Neural progenitor cell (in vitro differentiated cells): ENCODE measurements around the gene AKT1. TPM values are rescaled to one million over a fixed set of nuclear protein-coding genes. Genes with fewer than 3 reads are reported as not detected.

Experiments used
- DNase-seq: peaks from one replicate; pipeline ENCODE4 v3.0.0-alpha.2; 2016; ENCODE audit warnings: low spot score
- H2AFZ ChIP-seq: fragments of 200-600 bp; sonication (generic); replicated peaks from 2 replicates; pipeline ENCODE4 v1.6.1; 2016; ENCODE audit warnings: antibody characterized with exemption
- H3F3A ChIP-seq: fragments of 200-600 bp; sonication (generic); 2 replicates; pipeline ENCODE4 v1.6.1; 2016; ENCODE audit warnings: antibody characterized with exemption, low read depth
- H3K27ac ChIP-seq: fragments of 200-600 bp; sonication (generic); 2 replicates; pipeline ENCODE4 v1.5.1; 2016; ENCODE audit warnings: mild to moderate bottlenecking
- H3K27me3 ChIP-seq: fragments of 200-600 bp; sonication (generic); 2 replicates; pipeline ENCODE4 v1.6.1; 2016; ENCODE audit warnings: mild to moderate bottlenecking, moderate library complexity
- H3K36me3 ChIP-seq: fragments of 200-600 bp; sonication (generic); 2 replicates; pipeline ENCODE4 v1.5.1; 2016
- H3K4me1 ChIP-seq: fragments of 200-600 bp; sonication (generic); 2 replicates; pipeline ENCODE4 v1.6.1; 2016; ENCODE audit warnings: mixed run types
- H3K4me2 ChIP-seq: fragments of 200-600 bp; sonication (generic); 2 replicates; pipeline ENCODE4 v1.6.1; 2016
- H3K4me3 ChIP-seq: fragments of 200-600 bp; sonication (generic); 2 replicates; pipeline ENCODE4 v1.5.1; 2016
- H3K79me2 ChIP-seq: fragments of 200-600 bp; sonication (generic); 2 replicates; pipeline ENCODE4 v1.6.1; 2016; ENCODE audit warnings: low read depth
- H3K9ac ChIP-seq: fragments of 200-600 bp; sonication (generic); 2 replicates; pipeline ENCODE4 v1.6.1; 2016
- H3K9me3 ChIP-seq: fragments of 200-600 bp; sonication (generic); 2 replicates; pipeline ENCODE4 v1.5.1; 2016; ENCODE audit warnings: low read depth
- H4K20me1 ChIP-seq: fragments of 200-600 bp; sonication (generic); 2 replicates; pipeline ENCODE4 v1.6.1; 2016; ENCODE audit warnings: low read depth
- H3K27ac Mint-ChIP-seq: 3 replicates; pipeline ENCODE4 v1.8.0; 2021; ENCODE audit warnings: mixed read lengths
- H3K27me3 Mint-ChIP-seq: 2 replicates; pipeline ENCODE4 v1.8.0; 2022; ENCODE audit warnings: low read depth, mild to moderate bottlenecking, inconsistent platforms, moderate library complexity, mixed read lengths; ENCODE audit not compliant: insufficient read depth
- H3K36me3 Mint-ChIP-seq: 3 replicates; pipeline ENCODE4 v1.8.0; 2021; ENCODE audit warnings: mixed read lengths
- H3K4me1 Mint-ChIP-seq: 3 replicates; pipeline ENCODE4 v1.8.0; 2021; ENCODE audit warnings: mixed read lengths
- H3K4me3 Mint-ChIP-seq: 3 replicates; pipeline ENCODE4 v1.8.0; 2021; ENCODE audit warnings: mild to moderate bottlenecking, moderate library complexity, mixed read lengths
- H3K9me3 Mint-ChIP-seq: 3 replicates; pipeline ENCODE4 v1.8.0; 2020; ENCODE audit warnings: mixed read lengths
- CTCF ChIP-seq: fragments of 200-600 bp; sonication (generic); IDR thresholded peaks from 2 replicates; pipeline ENCODE4 v1.5.1; 2017; ENCODE audit warnings: antibody characterized with exemption, mild to moderate bottlenecking
- EZH2 ChIP-seq: fragments of 200-600 bp; sonication (generic); IDR thresholded peaks from 2 replicates; pipeline ENCODE4 v1.6.1; 2017; ENCODE audit warnings: antibody characterized with exemption, mild to moderate bottlenecking, moderate library complexity
- EZH2phosphoT487 ChIP-seq: fragments of 200-600 bp; sonication (generic); IDR thresholded peaks from 2 replicates; pipeline ENCODE4 v1.6.1; 2017; ENCODE audit warnings: antibody characterized with exemption
- total RNA-seq: library from RNA; depleted of rRNA; stranded (reverse); fragments of >200 nt; gene quantifications from 2 replicates; pipeline ENCODE4 v1.2.3, GENCODE V29; 2015; ENCODE audit warnings: low replicate concordance

Gene AKT1
- total RNA-seq, 1 donor from 2014 or later, result 67.2 TPM

GRCh38 chr14:104724981-104725771 lies 70.4 kb downstream of the AKT1 start:
- Histone ChIP-seq H3K9me3 (no peaks in the 10 kb centered on the region), H3K4me2 (peak overlapping the region; percentile 97), H3K4me3 (peak overlapping the region; percentile 86), H3K36me3 (no peaks in the 10 kb centered on the region), H3F3A (no peaks in the 10 kb centered on the region), H3K9ac (no peak overlapping the region), H2AFZ (no peak overlapping the region), H3K4me1 (peaks cover 13% of the 10 kb centered on the region), H3K27me3 (no peaks in the 10 kb centered on the region), H3K27ac (no peak overlapping the region), H4K20me1 (peaks cover 2% of the 10 kb centered on the region), H3K79me2 (no peaks in the 10 kb centered on the region)
- peak; percentile 63 for DNase-seq
- Mint-ChIP-seq H3K27me3 (peaks cover 5% of the 10 kb centered on the region), H3K9me3 (peaks cover 2% of the 10 kb centered on the region), H3K4me1 (peaks cover 14% of the 10 kb centered on the region), H3K27ac (no peak overlapping the region), H3K4me3 (peak overlapping the region; percentile 78), H3K36me3 (no peaks in the 10 kb centered on the region)
- TF ChIP-seq EZH2 (no peak), EZH2phosphoT487 (no peak), CTCF (peak; percentile 41)

GRCh38 chr14:104724407-104724980 lies 71.1 kb downstream of the AKT1 start:
- H3F3A ChIP-seq, result no peaks in the 10 kb centered on the region
- peak overlapping the region; percentile 97 for H3K4me2 ChIP-seq
- Mint-ChIP-seq H3K4me3 (peak overlapping the region; percentile 78), H3K9me3 (peaks cover 2% of the 10 kb centered on the region), H3K27ac (no peak overlapping the region), H3K27me3 (peaks cover 5% of the 10 kb centered on the region), H3K36me3 (no peaks in the 10 kb centered on the region), H3K4me1 (peaks cover 14% of the 10 kb centered on the region)
- no peak for DNase-seq
- no peak overlapping the region for H3K27ac ChIP-seq
- H3K9ac ChIP-seq, result no peak overlapping the region
- H3K79me2 ChIP-seq, result no peaks in the 10 kb centered on the region
- no peaks in the 10 kb centered on the region for H3K36me3 ChIP-seq
- H4K20me1 ChIP-seq, result peaks cover 2% of the 10 kb centered on the region
- peak overlapping the region; percentile 86 for H3K4me3 ChIP-seq
- H3K4me1 ChIP-seq, result peaks cover 13% of the 10 kb centered on the region
- TF ChIP-seq EZH2phosphoT487, result no peak
- TF ChIP-seq EZH2, result no peak
- no peaks in the 10 kb centered on the region for H3K27me3 ChIP-seq
- H3K9me3 ChIP-seq, result no peaks in the 10 kb centered on the region
- H2AFZ ChIP-seq, result peak overlapping the region; percentile 66

GRCh38 chr14:104723651-104724406 lies 71.7 kb downstream of the AKT1 start, which contains the start of gene ADSS1:
Gene ADSS1 (plus strand): TSS chr14:104724229. CDS start chr14:104724271, 42 bp downstream.
- no peaks in the 10 kb centered on the region for H3K27me3 ChIP-seq
- peaks cover 2% of the 10 kb centered on the region for H4K20me1 ChIP-seq
- H3K4me1 Mint-ChIP-seq, result peaks cover 12% of the 10 kb centered on the region
- H2AFZ ChIP-seq, result peak within 1 kb of the TSS; percentile 66
- no peaks in the 10 kb centered on the region for H3K9me3 ChIP-seq
- H3K27ac Mint-ChIP-seq, result no peak within 1 kb of the TSS
- H3K4me3 Mint-ChIP-seq, result peak within 1 kb of the TSS; percentile 78
- H3K4me2 ChIP-seq, result peak within 1 kb of the TSS; percentile 97
- peaks cover 13% of the 10 kb centered on the region for H3K4me1 ChIP-seq
- peaks cover 5% of the 10 kb centered on the region for H3K27me3 Mint-ChIP-seq
- H3K27ac ChIP-seq, result no peak within 1 kb of the TSS
- peak within 1 kb of the TSS; percentile 86 for H3K4me3 ChIP-seq
- H3K9me3 Mint-ChIP-seq, result no peaks in the 10 kb centered on the region
- DNase-seq, result peak; percentile 84
- no peaks in the 10 kb centered on the region for H3F3A ChIP-seq
- no peak within 1 kb of the TSS for H3K9ac ChIP-seq
- H3K79me2 ChIP-seq, result no peaks in the 10 kb centered on the region
- no peak for TF ChIP-seq EZH2
- TF ChIP-seq CTCF, result peak; percentile 94
- no peaks in the 10 kb centered on the region for H3K36me3 Mint-ChIP-seq
- no peaks in the 10 kb centered on the region for H3K36me3 ChIP-seq
